ENCODE data around the gene ITGAX.

ITGAX gene

GRCh38 chr16:31347445-31347844 lies 7.5 kb upstream of the ITGAX start:
- no peak for DNase-seq (ENCODE audit: low read depth in 1 of 2, low spot score in 1 of 2)

- DNase-seq (ENCODE audit: low read depth in 1 of 2, low spot score in 1 of 2), result no peak
Measured at GRCh38 chr16:31348579-31348978, 6.4 kb upstream of the ITGAX start.

- DNase-seq (ENCODE audit: low read depth in 1 of 2, low spot score in 1 of 2), result no peak
Measured at GRCh38 chr16:31350275-31351005, 4.5 kb upstream of the ITGAX start.

GRCh38 chr16:31351246-31351941 lies 3.6 kb upstream of the ITGAX start:
- no peak for DNase-seq (ENCODE audit: low read depth in 1 of 2, low spot score in 1 of 2)

GRCh38 chr16:31351942-31352325 lies 3.0 kb upstream of the ITGAX start:
- DNase-seq (ENCODE audit: low read depth in 1 of 2, low spot score in 1 of 2), result no peak

- DNase-seq (ENCODE audit: low read depth in 1 of 2, low spot score in 1 of 2), result no peak
Measured at GRCh38 chr16:31352376-31353115, 2.4 kb upstream of the ITGAX start.

- no peak for DNase-seq (ENCODE audit: low read depth in 1 of 2, low spot score in 1 of 2)
Measured at GRCh38 chr16:31355431-31356100, 590 bp downstream of the ITGAX start.

- no peak for DNase-seq (ENCODE audit: low read depth in 1 of 2, low spot score in 1 of 2)
Measured at GRCh38 chr16:31356566-31357323, 1.8 kb downstream of the ITGAX start.

- DNase-seq (ENCODE audit: low read depth in 1 of 2, low spot score in 1 of 2), result no peak
Measured at GRCh38 chr16:31357324-31358109, 2.5 kb downstream of the ITGAX start.

GRCh38 chr16:31360251-31360650 lies 5.3 kb downstream of the ITGAX start:
- no peak for DNase-seq (ENCODE audit: low read depth in 1 of 2, low spot score in 1 of 2)

GRCh38 chr16:31361201-31362110 lies 6.5 kb downstream of the ITGAX start:
- no peak for DNase-seq (ENCODE audit: low read depth in 1 of 2, low spot score in 1 of 2)

GRCh38 chr16:31362476-31363405 lies 7.8 kb downstream of the ITGAX start:
- no peak for DNase-seq (ENCODE audit: low read depth in 1 of 2, low spot score in 1 of 2)

- no peak for DNase-seq (ENCODE audit: low read depth in 1 of 2, low spot score in 1 of 2)
Measured at GRCh38 chr16:31363721-31364120, 8.7 kb downstream of the ITGAX start.

GRCh38 chr16:31364421-31364820 lies 9.4 kb downstream of the ITGAX start:
- no peak for DNase-seq (ENCODE audit: low read depth in 1 of 2, low spot score in 1 of 2)

GRCh38 chr16:31365131-31365865 lies 10.3 kb downstream of the ITGAX start:
- DNase-seq (ENCODE audit: low read depth in 1 of 2, low spot score in 1 of 2), result no peak

- DNase-seq (ENCODE audit: low read depth in 1 of 2, low spot score in 1 of 2), result no peak
Measured at GRCh38 chr16:31367853-31368252, 12.9 kb downstream of the ITGAX start.

GRCh38 chr16:31371008-31371407 lies 16.0 kb downstream of the ITGAX start:
- DNase-seq (ENCODE audit: low read depth in 1 of 2, low spot score in 1 of 2), result no peak

Data from activated CD4-positive, alpha-beta T cell treated with anti-CD3 and anti-CD28 coated beads, Interleukin-2, amount 50 U/mL, for 24 hours (primary cell).